Stimulated activated CD4-positive, alpha-beta T cell treated with anti-CD3 and anti-CD28 coated beads, Interleukin-1b, Interleukin-23, amount 100 ng/mL, for 4 hours (primary cell): ENCODE data around the gene DSCAML1.

ENCODE experiments used
- DNase-seq, 2 donors: peaks; one replicate each; pipeline ENCODE4 v3.0.0-alpha.2; 2020; ENCODE audit warnings: low read depth in 2 of 2

DSCAML1 gene

DNA sequence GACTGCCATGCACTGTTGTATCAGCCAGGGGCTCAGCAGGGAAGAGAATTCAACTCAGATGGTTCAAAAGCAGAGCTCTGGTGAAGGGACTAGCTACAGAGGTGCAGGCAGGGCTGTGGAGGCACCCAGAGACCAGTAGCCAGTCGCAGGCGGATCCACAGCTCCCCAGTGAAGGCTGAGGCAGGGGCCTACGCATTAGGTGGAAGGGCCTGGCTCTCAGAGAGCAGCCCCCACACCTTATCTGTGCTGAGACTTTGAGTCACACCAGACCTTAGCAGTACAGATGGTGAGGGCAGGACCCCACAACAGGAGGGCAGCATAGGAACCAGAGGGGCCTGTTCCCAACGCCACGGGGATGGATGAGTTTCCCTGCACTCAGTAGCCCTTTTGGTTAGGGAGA, 189.6 kb downstream of the DSCAML1 start:
- DNase-seq, result no peak

DNA sequence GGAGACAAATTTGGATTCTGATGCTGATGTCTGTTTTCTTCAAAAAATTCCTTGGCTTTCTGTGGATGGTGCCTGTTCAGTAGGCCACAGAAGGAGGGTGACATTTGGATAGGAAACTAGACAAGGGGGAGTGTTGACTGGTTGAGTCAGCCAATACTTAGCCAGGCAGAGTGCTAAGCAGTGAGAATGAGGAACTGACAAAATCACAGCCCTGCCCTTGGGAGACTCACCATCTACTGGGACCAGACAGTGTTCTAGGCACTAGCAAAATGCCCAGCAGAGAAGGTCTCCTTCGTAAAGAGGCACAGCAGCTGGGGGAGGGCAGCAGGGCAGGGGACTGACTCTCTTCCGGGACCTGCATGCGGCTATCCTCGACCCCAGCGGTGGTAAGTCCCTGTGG, 190.2 kb downstream of the DSCAML1 start:
- no peak for DNase-seq

DNA sequence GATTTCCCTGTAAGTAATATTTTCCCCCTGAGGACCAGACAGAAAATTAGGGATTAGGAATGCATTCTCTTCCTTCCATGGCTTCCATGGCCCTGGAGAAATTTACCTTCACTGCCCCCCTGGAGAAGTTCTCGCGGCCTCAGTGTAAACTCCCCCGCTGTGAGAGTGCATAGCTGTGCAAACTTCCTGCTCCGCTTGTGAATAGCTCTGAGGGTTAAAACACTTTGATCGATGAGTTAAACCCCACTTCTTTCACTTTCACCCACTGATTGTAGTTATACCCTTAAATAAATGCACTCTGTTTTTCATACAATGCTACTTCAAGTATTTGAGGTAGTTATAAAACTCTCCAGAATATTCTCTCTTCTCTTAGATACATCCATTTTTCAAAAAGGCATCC, 190.8 kb downstream of the DSCAML1 start:
- no peak for DNase-seq

DNA sequence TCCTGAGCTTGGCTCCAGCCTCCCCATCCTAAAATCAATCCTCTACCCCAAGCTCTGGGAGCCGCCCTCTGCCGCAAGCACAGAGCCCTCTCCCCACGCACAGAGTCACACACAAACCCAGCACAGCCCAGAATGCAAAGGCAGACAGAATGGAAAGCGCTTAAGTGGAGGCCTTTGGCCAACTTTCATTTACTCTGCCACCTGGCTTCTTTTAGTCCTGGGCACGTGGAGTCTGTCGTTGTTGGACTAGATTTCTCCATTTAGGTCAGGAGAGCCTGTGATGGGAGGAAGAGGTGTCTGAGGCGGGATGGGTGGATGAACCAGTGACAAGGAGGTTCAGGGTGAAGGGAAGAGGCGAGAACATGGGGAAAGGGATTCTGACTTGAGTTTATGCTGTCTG, 191.7 kb downstream of the DSCAML1 start:
- DNase-seq, result no peak

DNA sequence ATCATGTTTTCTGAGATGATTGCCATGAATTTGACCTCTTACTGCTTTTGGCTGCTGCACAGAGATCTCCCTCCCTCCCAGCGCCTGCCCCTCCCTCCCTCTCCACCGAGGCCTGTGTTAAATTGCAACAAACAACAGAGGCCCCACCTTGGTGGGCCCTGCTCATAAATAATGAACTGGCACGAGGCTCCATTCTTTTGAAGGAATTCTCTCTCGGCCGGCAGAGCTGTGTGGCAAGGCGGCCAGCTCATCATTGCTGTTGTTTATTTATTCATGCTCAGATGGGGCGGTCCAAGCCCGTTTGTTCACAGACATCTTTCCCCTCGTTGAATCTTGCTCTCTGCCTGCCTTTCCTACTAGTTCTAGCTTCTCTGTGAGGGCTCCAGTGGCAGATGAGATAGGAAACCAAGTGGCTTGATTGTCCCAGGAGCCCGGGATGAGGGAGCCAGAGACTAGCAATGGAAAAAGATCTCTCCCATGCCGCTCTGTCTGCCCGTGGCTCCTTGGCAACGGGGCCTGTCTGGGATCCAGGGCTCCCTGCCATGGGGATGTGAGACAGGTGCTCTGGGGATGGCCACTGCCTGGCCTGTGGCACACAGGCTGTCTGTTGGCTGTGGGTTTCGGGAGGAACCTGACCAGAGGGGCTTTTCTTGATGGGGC, 192.6 kb downstream of the DSCAML1 start:
- no peak for DNase-seq

DNA sequence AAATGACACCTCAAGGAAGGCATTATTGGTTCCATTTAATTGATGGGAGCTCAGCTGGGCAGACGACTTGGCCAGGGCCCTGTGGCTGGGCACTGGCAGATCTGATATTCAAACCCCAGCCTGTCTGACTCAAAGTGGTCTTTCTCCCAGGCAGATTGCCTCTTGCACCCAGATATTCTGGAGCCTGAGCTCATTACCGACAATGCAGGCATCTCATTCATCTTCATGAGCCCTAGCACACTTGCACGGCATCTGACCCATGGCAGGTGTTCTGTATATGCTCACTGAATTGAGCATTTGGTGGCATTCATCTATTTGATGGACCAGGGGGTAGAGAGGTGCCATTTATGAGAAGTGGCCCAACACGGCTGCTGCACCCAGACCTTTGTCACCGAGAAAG, 193.1 kb downstream of the DSCAML1 start:
- DNase-seq, result no peak

DNA sequence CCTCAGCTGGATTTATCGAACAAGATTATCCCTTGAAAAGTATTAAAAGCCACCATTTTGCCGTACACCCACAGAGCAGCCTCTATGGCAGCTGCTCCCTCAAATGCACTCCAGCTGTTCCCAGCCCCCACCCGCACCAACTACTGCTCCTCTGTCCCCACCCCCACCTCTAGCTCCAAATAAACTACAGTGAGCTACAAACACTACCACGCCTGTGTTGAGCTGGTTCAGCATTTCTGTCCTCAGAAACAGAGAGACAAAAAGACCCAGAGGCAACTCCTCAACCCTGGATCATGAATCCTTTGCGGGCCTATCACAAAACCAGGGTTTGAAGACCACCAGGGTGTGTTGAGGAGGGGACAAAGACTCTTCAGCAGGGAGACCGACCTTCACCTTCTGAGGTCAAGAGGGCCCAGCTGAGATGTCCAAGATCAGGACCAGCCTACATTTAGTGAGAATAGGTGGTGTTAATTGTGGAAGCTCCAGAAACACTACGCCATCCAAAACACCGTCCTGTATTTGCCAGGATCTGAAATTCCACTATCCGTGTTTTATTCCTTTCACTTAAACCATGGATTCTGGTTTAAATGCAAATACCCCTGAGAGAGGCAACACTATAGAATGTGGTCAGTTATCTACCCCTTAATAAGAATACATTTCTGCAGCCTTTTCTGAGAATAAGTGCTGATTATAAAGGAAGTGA, 195.9 kb downstream of the DSCAML1 start:
- no peak for DNase-seq

DNA sequence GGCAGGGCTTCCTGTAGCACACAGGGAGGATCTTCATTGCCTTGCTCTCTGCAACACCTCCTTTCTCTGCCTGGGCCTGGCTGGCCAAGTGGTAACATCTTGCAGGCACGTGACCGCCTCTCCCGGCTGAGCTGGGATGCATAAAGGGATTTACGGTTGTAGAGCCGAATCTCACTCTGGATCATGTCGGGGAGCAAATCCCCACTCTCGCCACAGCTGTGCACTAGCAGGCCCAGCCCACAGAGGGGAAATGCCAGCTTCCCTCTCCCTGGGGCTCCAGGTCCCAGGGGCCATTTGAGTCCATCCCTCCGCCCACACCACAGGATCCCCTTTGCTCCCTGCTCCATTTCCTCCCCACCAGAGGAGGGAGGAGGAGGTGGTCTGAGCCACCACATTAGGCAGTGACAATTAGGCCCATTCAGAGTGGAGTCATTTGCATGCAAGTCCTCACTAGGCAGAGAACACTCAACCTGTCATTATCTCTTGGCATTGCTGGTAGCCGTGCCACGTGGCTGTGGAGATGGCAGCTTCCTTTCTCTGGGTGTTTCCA, 196.7 kb downstream of the DSCAML1 start:
- DNase-seq, result no peak

DNA sequence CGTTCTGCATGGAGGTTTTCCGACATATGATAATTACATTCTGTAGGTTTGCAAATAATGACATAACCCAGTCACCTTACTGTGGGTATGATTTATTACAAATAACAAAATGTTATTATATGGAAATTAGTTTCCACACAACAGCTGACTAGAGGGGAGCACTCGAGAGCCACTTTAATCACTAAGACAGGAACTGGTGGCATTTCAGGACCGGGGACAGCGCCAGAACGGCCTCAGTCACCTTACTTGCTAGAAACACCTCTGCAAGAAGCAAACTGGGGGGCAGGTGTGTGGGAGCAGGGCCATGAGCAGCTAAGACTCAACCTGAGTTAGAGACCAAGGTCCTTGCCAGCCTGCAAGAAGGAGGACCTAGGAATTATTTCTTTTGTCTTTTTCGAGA, 199.9 kb downstream of the DSCAML1 start:
- peak in 1 of 2 donors; percentile 14 for DNase-seq

DNA sequence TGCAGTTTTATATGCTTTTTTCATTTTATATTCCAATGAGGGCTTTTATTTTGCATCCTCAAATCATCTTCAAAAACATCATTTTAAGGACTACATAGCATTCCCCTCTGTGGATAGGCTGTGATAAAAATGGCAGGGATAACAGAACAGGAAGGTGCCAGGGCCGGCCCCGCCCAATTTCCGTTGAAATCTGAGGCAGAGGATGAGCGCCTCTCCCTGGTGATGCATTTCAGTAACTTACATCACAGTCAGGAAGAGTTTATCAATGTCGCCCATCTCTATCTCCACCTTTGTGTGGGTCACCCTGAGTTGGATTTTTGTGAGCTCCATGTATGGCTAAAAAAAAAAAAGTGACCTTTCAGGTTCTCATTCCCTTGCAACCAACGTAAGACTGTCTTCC, 201.6 kb downstream of the DSCAML1 start:
- DNase-seq, result no peak

DNA sequence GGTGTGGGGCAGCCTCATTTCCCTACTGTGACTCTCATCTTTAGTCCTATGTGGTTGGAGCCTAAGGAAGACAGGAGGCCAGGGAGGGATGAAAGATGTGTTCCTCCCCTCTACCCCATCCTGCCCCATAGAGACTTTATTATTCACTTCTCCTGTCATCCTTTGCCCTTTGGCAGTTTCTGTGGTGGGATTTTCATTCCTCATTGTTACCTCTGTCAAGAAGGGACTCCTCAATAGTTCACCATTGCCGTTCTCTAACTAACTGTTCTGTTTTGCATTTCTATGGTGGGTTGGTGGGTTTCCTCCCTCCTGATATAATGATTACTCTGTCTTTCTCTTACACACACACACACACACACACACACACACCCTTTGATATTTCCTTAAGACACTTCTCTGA, 202.3 kb downstream of the DSCAML1 start:
- DNase-seq, result no peak

DNA sequence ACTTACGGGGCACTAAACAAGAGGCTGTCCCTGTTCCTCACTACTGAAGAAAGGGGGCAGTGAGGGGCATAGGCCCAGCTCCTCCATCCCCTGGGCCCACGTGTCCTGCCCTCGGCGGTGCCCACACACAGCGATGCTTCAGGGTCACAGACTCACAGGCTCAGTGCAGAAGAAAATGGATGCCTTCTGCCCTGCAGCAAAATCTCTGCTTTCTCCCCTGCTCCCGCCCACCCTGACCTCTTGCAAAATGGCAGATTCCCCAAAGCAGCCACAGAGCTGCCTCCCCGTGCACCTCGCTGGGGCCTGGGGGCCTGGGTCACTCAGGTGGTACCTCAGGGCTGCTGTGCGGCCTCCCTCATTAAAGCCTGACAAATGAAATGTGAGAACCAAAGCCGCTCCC, 204.0 kb downstream of the DSCAML1 start:
- DNase-seq, result no peak

DNA sequence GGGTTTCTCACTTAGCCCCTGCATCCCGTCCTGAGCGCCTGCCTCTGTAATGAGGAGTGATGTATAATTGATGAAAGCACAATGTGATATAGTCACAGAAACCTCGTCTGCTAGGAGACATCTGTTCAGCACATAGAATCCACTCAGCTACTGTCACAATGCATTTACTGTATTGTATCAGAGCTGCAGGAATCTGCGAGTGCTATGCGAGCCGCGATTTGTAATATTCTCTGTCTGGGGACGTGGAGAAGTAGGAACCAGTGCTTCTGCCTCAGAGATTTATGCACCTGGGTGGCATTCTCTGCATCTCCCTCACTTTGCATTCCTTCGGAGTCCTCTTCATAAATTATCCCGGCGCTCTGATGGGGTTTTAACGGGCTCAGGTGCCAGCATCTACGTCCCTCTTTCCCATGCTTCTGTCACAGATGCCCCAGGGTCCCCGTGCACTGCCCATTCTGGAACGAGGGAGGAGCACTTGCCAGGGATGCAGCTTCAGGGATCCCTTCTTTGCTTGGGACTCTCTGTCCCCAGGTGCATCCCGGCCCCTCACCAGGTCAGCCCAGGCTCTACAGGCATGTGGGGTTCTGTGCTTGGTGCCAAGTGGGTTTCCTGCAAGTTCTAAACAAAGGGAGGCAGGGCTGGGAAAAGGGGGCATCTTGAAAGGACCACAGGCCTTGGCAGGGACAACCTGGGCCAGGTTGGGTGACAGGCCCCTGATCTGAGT, 205.5 kb downstream of the DSCAML1 start:
- no peak for DNase-seq

DNA sequence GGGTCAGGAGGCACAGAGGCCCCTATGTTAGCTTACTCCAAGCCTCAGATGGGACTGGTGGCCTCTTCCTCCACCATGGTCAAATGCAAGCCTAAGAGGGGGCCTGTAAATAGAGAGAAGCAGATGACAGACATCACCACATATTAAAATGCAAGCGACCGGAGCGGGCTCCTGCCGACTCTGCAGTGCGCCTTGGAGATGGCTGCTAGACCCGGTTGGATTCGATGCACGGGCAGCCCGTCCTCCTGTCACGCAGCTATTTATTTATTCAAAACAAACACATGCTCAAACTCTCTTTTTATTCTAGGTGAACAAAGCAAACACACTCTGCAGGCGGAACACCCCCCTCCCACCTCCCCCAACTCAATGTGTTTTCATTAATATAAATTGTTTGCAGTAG, 208.0 kb downstream of the DSCAML1 start:
- DNase-seq, result no peak

DNA sequence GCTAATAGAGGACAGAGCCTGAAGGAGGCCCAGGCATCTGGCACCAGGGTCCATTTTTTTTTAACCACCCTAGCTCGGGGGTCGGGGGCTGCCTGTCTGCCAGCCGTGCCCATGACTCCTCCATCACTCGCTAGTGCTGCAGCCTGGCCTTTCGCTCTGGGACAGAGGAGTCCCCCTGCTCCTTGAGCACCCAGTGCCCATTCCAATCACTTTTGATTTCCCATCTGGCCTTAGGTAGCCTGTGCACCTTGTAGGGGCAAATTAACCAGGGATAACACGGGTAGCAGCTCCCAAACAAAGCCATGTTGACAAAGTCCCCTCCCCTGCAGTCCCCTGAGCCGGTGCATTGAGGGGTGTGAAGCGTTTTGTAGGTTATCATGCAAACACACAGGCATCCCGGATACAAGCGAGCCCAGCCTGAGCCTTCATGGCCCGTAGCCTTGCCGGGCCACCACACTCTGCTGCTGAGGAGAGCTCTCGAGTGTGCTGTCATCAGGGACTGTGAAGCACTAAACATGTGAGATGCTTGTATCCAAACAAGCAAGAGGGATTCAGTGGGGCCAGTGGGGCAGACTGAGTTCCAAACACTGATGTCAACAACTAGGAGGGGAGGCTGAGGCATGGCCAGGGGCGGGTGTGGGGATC, 208.7 kb downstream of the DSCAML1 start:
- DNase-seq, result no peak

DNA sequence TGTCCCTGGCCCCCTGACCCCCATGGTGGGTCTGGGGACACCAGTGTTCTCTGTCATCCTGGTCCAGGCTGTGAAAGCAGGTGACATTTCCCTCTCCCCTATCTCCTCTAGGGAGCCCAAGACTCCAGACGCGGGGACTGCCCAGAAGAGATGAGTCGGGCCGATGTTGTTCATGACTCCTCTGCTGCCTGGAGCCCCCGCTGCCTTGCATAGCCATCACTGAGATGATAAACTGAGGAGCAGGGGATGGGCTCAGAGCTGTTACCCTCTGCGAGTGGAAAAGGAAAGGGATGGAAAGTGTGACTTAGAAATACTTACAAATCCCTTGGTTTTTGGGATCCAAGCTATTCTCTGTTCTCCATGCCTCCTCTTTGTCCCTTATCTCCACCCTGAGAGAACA, 209.6 kb downstream of the DSCAML1 start:
- no peak for DNase-seq

DNA sequence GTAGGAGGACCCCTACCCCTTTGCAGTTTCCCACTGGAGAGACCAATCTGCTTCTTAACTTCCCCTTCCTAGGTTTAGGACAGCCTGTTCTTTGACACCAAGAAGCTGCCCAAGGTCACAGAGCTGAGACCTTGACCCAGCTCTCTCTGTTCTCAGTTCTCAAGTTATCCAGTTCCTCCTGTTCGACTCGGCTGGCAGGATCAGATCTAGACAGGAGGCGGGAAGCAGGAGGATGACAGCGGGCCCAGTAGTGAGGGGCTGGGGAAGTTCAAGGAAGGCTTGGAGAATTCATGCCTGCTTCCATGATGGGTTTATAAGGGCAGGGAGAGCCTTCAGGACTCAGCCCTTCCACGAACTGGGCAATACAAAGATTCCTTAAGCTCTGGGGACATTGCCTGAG, 210.6 kb downstream of the DSCAML1 start:
- DNase-seq, result no peak

DNA sequence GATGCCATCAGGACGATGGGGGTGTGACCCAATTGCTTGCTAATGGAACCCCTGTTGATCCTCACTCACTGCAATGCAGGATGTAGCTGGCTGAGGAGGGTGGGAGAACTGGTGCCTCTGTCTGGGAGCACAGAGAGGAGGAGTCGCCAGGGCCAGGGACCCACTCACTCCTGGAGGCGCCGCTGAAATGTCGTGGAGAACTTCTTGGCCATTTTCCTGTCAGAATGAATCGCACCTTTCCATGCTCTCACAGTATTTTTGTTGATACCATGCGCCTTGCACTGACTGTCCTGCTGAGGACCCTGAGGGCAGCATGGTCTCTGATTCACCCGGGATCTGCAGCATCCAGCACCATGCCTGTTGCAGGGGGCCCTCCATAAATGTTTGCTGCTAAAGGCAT, 211.4 kb downstream of the DSCAML1 start:
- DNase-seq, result no peak

DNA sequence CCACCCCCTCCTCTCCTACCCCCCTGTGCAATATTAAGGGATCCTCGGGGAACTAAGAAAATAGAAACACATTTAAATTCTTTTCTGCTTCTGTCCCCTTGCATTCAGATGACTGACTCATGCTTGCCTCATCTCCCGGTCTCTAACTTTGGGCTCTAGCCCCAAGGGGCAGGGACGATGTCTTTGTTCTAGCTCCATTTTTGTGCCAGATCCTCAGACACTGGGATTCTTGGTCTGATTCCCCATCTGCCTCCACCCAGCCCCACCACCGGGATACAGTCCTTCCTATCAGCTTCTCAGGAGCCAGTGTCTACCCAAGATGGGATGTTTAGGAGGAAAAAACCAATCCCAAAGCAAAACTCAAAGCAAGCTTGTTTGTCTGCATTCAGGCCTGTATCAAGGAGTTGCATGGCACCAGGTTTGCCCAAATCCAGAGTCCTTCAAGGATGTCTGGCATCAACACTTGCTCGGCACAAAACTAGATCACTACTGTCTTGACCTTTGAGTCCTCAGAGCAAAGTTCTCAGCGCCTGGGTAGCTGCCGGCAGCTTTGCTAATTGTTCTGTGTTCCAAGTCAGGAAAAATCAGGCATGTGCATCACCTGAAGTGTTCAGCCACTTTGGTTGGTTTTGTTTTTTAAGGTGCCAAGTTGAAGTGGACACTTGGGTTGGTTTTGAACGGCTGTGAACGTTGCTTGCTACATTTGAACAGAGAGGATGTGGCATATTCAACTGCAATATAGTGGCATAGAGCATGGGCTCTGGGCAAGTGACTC, 212.8 kb downstream of the DSCAML1 start:
- DNase-seq, result no peak

DNA sequence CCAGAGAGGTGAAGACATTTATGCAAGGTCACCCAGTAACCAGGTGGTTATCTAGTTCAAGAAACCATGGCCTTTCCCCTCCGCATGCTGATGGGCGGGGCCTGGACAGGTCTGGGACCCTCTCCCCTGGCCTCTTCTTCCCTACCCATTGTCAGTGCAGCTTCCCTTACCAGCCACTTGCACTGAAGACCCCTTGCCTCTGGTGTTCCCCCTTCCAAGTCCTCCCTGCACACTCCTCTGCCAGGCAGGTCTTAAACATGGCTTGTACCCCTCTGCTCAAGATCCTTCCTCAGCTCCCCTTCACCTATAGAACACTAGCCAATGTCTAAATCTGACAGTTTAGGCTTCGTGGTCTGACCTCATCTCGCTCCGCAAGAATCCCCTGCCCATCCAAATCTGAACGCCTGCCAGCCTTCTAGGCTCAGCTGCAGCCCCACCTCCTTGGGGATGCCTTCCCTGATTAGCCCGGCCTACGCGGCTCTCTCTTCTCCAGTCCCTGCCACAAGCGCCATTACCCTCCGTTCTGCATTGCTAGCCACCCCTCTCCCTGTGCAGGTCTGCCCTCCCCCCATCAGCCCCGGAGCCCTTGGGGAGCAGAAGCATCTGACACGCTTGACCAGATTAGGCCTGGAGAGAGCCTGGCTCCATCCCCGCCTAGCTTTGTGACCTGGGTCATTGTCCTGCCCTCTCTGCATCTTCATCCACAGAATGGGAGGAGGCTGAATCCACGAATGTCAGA, 213.8 kb downstream of the DSCAML1 start:
- DNase-seq, result no peak

DNA sequence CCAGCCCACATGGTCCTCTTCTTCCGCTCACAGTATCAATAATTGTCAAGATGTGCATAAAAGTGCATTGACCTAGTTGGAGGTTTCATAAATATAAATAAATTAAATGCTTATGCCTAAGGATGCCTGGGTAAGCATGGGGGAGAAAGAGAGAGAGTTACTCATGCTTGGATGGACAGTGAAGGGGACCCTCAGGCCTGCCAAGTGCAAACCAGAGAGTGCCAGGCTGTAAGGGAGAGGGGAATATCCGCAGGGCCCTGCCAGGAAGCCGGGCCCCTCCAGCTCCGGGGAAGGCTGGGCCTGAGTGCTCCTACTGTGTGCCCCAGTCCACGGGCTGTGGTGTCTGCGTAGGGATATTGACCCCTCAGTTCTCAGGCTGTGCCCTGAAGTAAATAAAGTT, 214.6 kb downstream of the DSCAML1 start:
- no peak for DNase-seq
